Vagina (tissue), 2 donors: ENCODE measurements around the gene DPYSL4.

Source experiments
- CTCF ChIP-seq, 3 experiments: fragments of 450-650 bp in 2 of 3; fragments of 200-600 bp in 1 of 3; sonication (generic) in 1 of 3; IDR thresholded peaks; one replicate each; pipeline ENCODE4 v1.5.1; 2017 to 2019; ENCODE audit warnings: antibody characterized with exemption in 3 of 3, mild to moderate bottlenecking in 2 of 3, moderate library complexity in 2 of 3
- POLR2A ChIP-seq, 2 donors: fragments of 450-650 bp; IDR thresholded peaks; one replicate each; pipeline ENCODE4 v1.6.1; 2017; ENCODE audit warnings: antibody characterized with exemption in 2 of 2, mild to moderate bottlenecking in 2 of 2, moderate library complexity in 2 of 2

- TF ChIP-seq POLR2A (IDR thresholded peaks at IDR 0.05) (no peak), CTCF (IDR thresholded peaks at IDR 0.05) (no peak)
Measured at GRCh38 chr10:132189810-132190422, 3.2 kb downstream of the DPYSL4 start.
